Loucy (cell line): ENCODE measurements around the gene LGR4.

Experiments
- H2AFZ ChIP-seq: fragments of 200-600 bp; sonication (generic); 2 replicates; pipeline ENCODE4 v1.6.0; 2016; ENCODE audit warnings: antibody characterized with exemption, mild to moderate bottlenecking, low read length, moderate library complexity
- H3F3A ChIP-seq: fragments of 200-600 bp; 2 replicates; pipeline ENCODE4 v1.6.0; 2016; ENCODE audit warnings: antibody characterized with exemption, low read depth, mild to moderate bottlenecking
- H3K27me3 ChIP-seq: fragments of 200-600 bp; sonication (generic); 2 replicates; pipeline ENCODE4 v1.6.1; 2014; ENCODE audit warnings: low read length, mild to moderate bottlenecking; ENCODE audit not compliant: insufficient read depth, poor library complexity, severe bottlenecking
- H3K36me3 ChIP-seq: fragments of 200-600 bp; sonication (generic); 2 replicates; pipeline ENCODE4 v1.6.1; 2016; ENCODE audit warnings: low read length; ENCODE audit not compliant: insufficient read depth
- H3K4me1 ChIP-seq: fragments of 200-600 bp; sonication (generic); 2 replicates; pipeline ENCODE4 v1.5.1; 2014; ENCODE audit warnings: low read length, mild to moderate bottlenecking; ENCODE audit not compliant: insufficient read depth, poor library complexity, severe bottlenecking
- H3K4me2 ChIP-seq: fragments of 200-600 bp; sonication (generic); 2 replicates; pipeline ENCODE4 v1.6.0; 2014; ENCODE audit warnings: antibody characterized with exemption, low read length, low read depth, mild to moderate bottlenecking; ENCODE audit not compliant: poor library complexity, severe bottlenecking
- H3K4me3 ChIP-seq: fragments of 200-600 bp; sonication (generic); 2 replicates; pipeline ENCODE4 v1.5.1; 2014; ENCODE audit warnings: low read length, mild to moderate bottlenecking, mixed read lengths; ENCODE audit not compliant: poor library complexity, severe bottlenecking
- H3K79me2 ChIP-seq: fragments of 200-600 bp; sonication (generic); 2 replicates; pipeline ENCODE4 v1.6.1; 2014; ENCODE audit warnings: low read length; ENCODE audit not compliant: insufficient read depth
- H3K9ac ChIP-seq: fragments of 200-600 bp; sonication (generic); 2 replicates; pipeline ENCODE4 v1.6.0; 2014; ENCODE audit warnings: mild to moderate bottlenecking, low read depth, low read length, moderate library complexity; ENCODE audit not compliant: poor library complexity, severe bottlenecking
- H3K9me2 ChIP-seq: fragments of 200-600 bp; sonication (generic); replicated peaks from 2 replicates; pipeline ENCODE4 v1.6.1; 2016; ENCODE audit warnings: low read depth, low read length, mixed read lengths
- H3K9me3 ChIP-seq: fragments of 200-600 bp; sonication (generic); 2 replicates; pipeline ENCODE4 v1.6.1; 2014; ENCODE audit warnings: mild to moderate bottlenecking, antibody characterized with exemption, low read length, low read depth; ENCODE audit not compliant: insufficient read depth
- H4K20me1 ChIP-seq: fragments of 200-600 bp; sonication (generic); 2 replicates; pipeline ENCODE4 v1.6.0; 2014; ENCODE audit warnings: antibody characterized with exemption, low read length, mild to moderate bottlenecking; ENCODE audit not compliant: insufficient read depth, poor library complexity, severe bottlenecking
- CTCF ChIP-seq: fragments of 200-600 bp; sonication (generic); conservative IDR thresholded peaks from 2 replicates; pipeline ENCODE4 v1.5.1; 2014; ENCODE audit warnings: mild to moderate bottlenecking, antibody characterized with exemption, low read length
- EZH2phosphoT487 ChIP-seq: fragments of 200-600 bp; IDR thresholded peaks from 2 replicates; pipeline ENCODE4 v1.6.1; 2018; ENCODE audit warnings: antibody characterized with exemption, mild to moderate bottlenecking, moderate library complexity, borderline replicate concordance

LGR4 gene

GRCh38 chr11:27380771-27381170, 91.8 kb downstream of the LGR4 start:
- Histone ChIP-seq H3K4me2 (no peak overlapping the region), H3K4me3 (no peak overlapping the region), H4K20me1 (no peaks in the 10 kb centered on the region), H3F3A (no peaks in the 10 kb centered on the region), H3K9me3 (no peaks in the 10 kb centered on the region), H3K36me3 (no peaks in the 10 kb centered on the region), H3K9ac (no peak overlapping the region), H3K4me1 (no peaks in the 10 kb centered on the region), H2AFZ (no peak overlapping the region), H3K9me2 (no peaks in the 10 kb centered on the region), H3K79me2 (no peaks in the 10 kb centered on the region), H3K27me3 (no peaks in the 10 kb centered on the region)
- TF ChIP-seq EZH2phosphoT487 (no peak), CTCF (no peak)

DNA sequence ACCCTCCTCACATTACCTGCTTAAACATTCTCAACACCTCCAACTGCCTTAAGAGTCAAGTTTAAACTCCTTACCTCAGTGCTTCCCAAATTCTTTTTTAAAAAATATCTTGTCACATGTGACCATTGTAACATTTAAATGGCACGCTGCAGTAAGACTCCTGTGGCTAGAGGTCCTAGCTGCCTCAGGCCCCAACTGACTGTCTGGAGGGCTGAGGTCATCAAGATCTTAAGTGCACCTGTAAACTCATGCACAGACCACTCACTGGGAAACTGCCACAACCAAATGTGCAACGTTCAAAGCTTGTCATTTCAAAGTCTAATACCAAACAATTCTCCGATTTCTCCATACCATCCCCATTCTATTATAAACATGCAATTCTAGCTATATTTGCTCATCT, 93.1 kb downstream of the LGR4 start:
- no peaks in the 10 kb centered on the region for H3K9me3 ChIP-seq
- no peaks in the 10 kb centered on the region for H3K79me2 ChIP-seq
- no peaks in the 10 kb centered on the region for H3K27me3 ChIP-seq
- no peak overlapping the region for H3K4me2 ChIP-seq
- H3K36me3 ChIP-seq = no peaks in the 10 kb centered on the region
- no peak overlapping the region for H3K9ac ChIP-seq
- no peak overlapping the region for H2AFZ ChIP-seq
- no peaks in the 10 kb centered on the region for H3F3A ChIP-seq
- TF ChIP-seq EZH2phosphoT487 (no peak), CTCF (no peak)
- H3K9me2 ChIP-seq = no peaks in the 10 kb centered on the region
- no peaks in the 10 kb centered on the region for H3K4me1 ChIP-seq
- no peaks in the 10 kb centered on the region for H4K20me1 ChIP-seq
- H3K4me3 ChIP-seq = no peak overlapping the region

GRCh38 chr11:27375370-27375769, 97.2 kb downstream of the LGR4 start:
- Histone ChIP-seq H3K4me2 (no peak overlapping the region), H3K4me3 (no peak overlapping the region), H2AFZ (no peak overlapping the region), H3F3A (no peaks in the 10 kb centered on the region), H3K4me1 (no peaks in the 10 kb centered on the region), H3K27me3 (no peaks in the 10 kb centered on the region), H4K20me1 (no peaks in the 10 kb centered on the region), H3K36me3 (no peaks in the 10 kb centered on the region), H3K9me2 (no peaks in the 10 kb centered on the region), H3K9me3 (no peaks in the 10 kb centered on the region), H3K79me2 (no peaks in the 10 kb centered on the region), H3K9ac (no peak overlapping the region)
- TF ChIP-seq EZH2phosphoT487 (no peak), CTCF (no peak)
